DMS 273 treated with DMSO at 0.1 percent for 48 hours (cell line): Measurements from ENCODE around the gene CTR9.
"Not testable (repeated sequence)": the region's sequence is repeated elsewhere in the genome, so short reads cannot be mapped to it uniquely, and the experiment has no call there.

Experiments
- DNase-seq: peaks from one replicate; lab custom pipeline; 2025; lab: John Stamatoyannopoulos, UW

CTR9 gene

GRCh38 chr11:10822491-10822890, 71.4 kb downstream of the CTR9 start:
- not testable (repeated sequence) for DNase-seq

GRCh38 chr11:10823152-10823579, 72.1 kb downstream of the CTR9 start:
- DNase-seq: no peak

- DNase-seq: no peak
Observed at GRCh38 chr11:10824888-10825287, 73.8 kb downstream of the CTR9 start.

GRCh38 chr11:10828402-10828801, 77.4 kb downstream of the CTR9 start:
- no peak for DNase-seq

GRCh38 chr11:10829139-10829538, 78.1 kb downstream of the CTR9 start:
- no peak for DNase-seq
